NCI-H2227 (cell line): Measurements from ENCODE around the gene HDGFL3.
"Not testable (repeated sequence)": the region's sequence is repeated elsewhere in the genome, so short reads cannot be mapped to it uniquely, and the experiment has no call there.

Source experiments
- DNase-seq: peaks from one replicate; lab custom pipeline; 2025; ENCODE audit not compliant: unreplicated experiment; lab: John Stamatoyannopoulos, UW

The HDGFL3 gene

GRCh38 chr15:83106994-83107840, 100.4 kb downstream of the HDGFL3 start, which contains the start of gene TM6SF1:
TSS of gene TM6SF1 (plus strand) at chr15:83107645. CDS start at chr15:83107681, 36 bp downstream.
- peak; percentile 37 for DNase-seq

- DNase-seq: no peak
These were observed 102.2 kb downstream of the HDGFL3 start for GRCh38 chr15:83105440-83105839.

- no peak for DNase-seq
These were observed 103.5 kb downstream of the HDGFL3 start for GRCh38 chr15:83104141-83104540.

GRCh38 chr15:83102346-83102745, 105.3 kb downstream of the HDGFL3 start:
- DNase-seq: no peak

GRCh38 chr15:83100097-83100646, 107.5 kb downstream of the HDGFL3 start:
- DNase-seq: no peak

GRCh38 chr15:83099290-83099689, 108.3 kb downstream of the HDGFL3 start:
- DNase-seq: no peak

- no peak for DNase-seq
These were observed 109.5 kb downstream of the HDGFL3 start for GRCh38 chr15:83098079-83098478.

- DNase-seq: no peak
These were observed 113.0 kb downstream of the HDGFL3 start for GRCh38 chr15:83094583-83094982.

- no peak for DNase-seq
These were observed 115.2 kb downstream of the HDGFL3 start for GRCh38 chr15:83092309-83092976.

- not testable (repeated sequence) for DNase-seq
These were observed 115.7 kb downstream of the HDGFL3 start for GRCh38 chr15:83091965-83092308.

- no peak for DNase-seq
These were observed 117.2 kb downstream of the HDGFL3 start for GRCh38 chr15:83090465-83090864.

GRCh38 chr15:83088876-83089275, 118.7 kb downstream of the HDGFL3 start:
- DNase-seq: no peak

- DNase-seq: no peak
These were observed 120.0 kb downstream of the HDGFL3 start for GRCh38 chr15:83087576-83087975.

GRCh38 chr15:83085864-83086552, 121.6 kb downstream of the HDGFL3 start:
- not testable (repeated sequence) for DNase-seq

- not testable (repeated sequence) for DNase-seq
These were observed 122.2 kb downstream of the HDGFL3 start for GRCh38 chr15:83085461-83085860.

GRCh38 chr15:83082730-83083386, 124.8 kb downstream of the HDGFL3 start:
- no peak for DNase-seq

- DNase-seq: no peak
These were observed 126.2 kb downstream of the HDGFL3 start for GRCh38 chr15:83081256-83082014.

- no peak for DNase-seq
These were observed 128.9 kb downstream of the HDGFL3 start for GRCh38 chr15:83078712-83079111.
